ENCODE results near the gene ATCAY.

Gene ATCAY

DNA sequence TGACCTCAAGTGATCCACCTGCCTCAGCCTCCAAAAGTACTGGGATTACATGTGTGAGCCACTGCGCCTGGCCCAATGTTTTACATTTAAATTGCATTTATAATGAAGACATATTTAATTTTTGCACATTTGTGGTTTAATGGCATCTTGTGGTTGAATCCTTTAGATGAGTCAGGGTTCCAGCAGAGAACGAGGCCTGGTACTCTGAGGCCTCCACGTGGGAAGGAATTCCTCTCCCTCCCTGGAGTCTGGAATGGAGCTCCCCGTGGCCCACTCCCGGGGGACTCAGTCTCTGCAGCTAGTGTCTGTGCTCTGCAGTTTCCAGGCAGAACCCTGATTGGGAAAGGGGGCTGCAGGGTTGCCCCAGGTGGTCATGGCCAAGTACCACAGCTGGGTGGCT is 35.9 kb upstream of the ATCAY start:
- H3K4me3 ChIP-seq (ENCODE audit: low read depth, low read length): no peak overlapping the region
- TF ChIP-seq, protein P1, sequence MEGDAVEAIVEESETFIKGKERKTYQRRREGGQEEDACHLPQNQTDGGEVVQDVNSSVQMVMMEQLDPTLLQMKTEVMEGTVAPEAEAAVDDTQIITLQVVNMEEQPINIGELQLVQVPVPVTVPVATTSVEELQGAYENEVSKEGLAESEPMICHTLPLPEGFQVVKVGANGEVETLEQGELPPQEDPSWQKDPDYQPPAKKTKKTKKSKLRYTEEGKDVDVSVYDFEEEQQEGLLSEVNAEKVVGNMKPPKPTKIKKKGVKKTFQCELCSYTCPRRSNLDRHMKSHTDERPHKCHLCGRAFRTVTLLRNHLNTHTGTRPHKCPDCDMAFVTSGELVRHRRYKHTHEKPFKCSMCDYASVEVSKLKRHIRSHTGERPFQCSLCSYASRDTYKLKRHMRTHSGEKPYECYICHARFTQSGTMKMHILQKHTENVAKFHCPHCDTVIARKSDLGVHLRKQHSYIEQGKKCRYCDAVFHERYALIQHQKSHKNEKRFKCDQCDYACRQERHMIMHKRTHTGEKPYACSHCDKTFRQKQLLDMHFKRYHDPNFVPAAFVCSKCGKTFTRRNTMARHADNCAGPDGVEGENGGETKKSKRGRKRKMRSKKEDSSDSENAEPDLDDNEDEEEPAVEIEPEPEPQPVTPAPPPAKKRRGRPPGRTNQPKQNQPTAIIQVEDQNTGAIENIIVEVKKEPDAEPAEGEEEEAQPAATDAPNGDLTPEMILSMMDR (IDR thresholded peaks at IDR 0.05; ENCODE audit: insufficient read depth, low read depth, low read length, missing control alignments): no peak
- DNase-seq (ENCODE audit: low read depth): no peak

- DNase-seq (ENCODE audit: low read depth): peak; percentile 64
- no peak overlapping the region for H3K4me3 ChIP-seq (ENCODE audit: low read depth, low read length)
- TF ChIP-seq, protein P1 (IDR thresholded peaks at IDR 0.05; ENCODE audit: insufficient read depth, low read depth, low read length, missing control alignments): peak; percentile 69
Observed at GRCh38 chr19:3849092-3849491, 31.4 kb upstream of the ATCAY start.

- TF ChIP-seq, protein P1 (IDR thresholded peaks at IDR 0.05; ENCODE audit: insufficient read depth, low read depth, low read length, missing control alignments): no peak
- H3K4me3 ChIP-seq (ENCODE audit: low read depth, low read length): no peak overlapping the region
- no peak for DNase-seq (ENCODE audit: low read depth)
Observed at GRCh38 chr19:3849787-3850186, 30.7 kb upstream of the ATCAY start.

GRCh38 chr19:3850320-3850972 is 30.0 kb upstream of the ATCAY start:
- TF ChIP-seq, protein P1 (IDR thresholded peaks at IDR 0.05; ENCODE audit: insufficient read depth, low read depth, low read length, missing control alignments): no peak
- no peak overlapping the region for H3K4me3 ChIP-seq (ENCODE audit: low read depth, low read length)
- no peak for DNase-seq (ENCODE audit: low read depth)

GRCh38 chr19:3851254-3852176 is 29.0 kb upstream of the ATCAY start:
- TF ChIP-seq, protein P1 (IDR thresholded peaks at IDR 0.05; ENCODE audit: insufficient read depth, low read depth, low read length, missing control alignments): no peak
- peak; percentile 50 for DNase-seq (ENCODE audit: low read depth)
- H3K4me3 ChIP-seq (ENCODE audit: low read depth, low read length): no peak overlapping the region

GRCh38 chr19:3852177-3852511 is 28.3 kb upstream of the ATCAY start:
- DNase-seq (ENCODE audit: low read depth): no peak
- TF ChIP-seq, protein P1 (IDR thresholded peaks at IDR 0.05; ENCODE audit: insufficient read depth, low read depth, low read length, missing control alignments): no peak
- H3K4me3 ChIP-seq (ENCODE audit: low read depth, low read length): no peak overlapping the region

Data from GM12865 (cell line).